Bronchial epithelial cell (primary cell): Measurements from ENCODE around the gene KLRG1. TPM values are rescaled to one million over a fixed set of nuclear protein-coding genes. Genes with fewer than 3 reads are reported as not detected.

ENCODE experiments used
- DNase-seq: peaks from one replicate; pipeline ENCODE4 v3.0.0-alpha.2; 2010; ENCODE audit warnings: low read depth
- FAIRE-seq: peaks from 2 replicates; lab custom pipeline; 2011; peaks lifted over from hg19 to GRCh38; lab: Jason Lieb, UNC
- H3K27me3 ChIP-seq: 2 replicates; pipeline ENCODE4 v1.5.1; 2011; ENCODE audit warnings: low read length; ENCODE audit not compliant: control insufficient read depth, insufficient read depth
- H3K36me3 ChIP-seq: 2 replicates; pipeline ENCODE4 v1.5.1; 2011; ENCODE audit warnings: low read length; ENCODE audit not compliant: control insufficient read depth, insufficient read depth
- H3K4me3 ChIP-seq: 2 replicates; pipeline ENCODE4 v1.5.1; 2011; ENCODE audit warnings: mild to moderate bottlenecking, low read depth, low read length, control low read depth
- CTCF ChIP-seq: IDR thresholded peaks from 2 replicates; pipeline ENCODE4 v1.5.1; 2011; ENCODE audit warnings: mild to moderate bottlenecking, moderate library complexity, low read length, control low read depth, inconsistent platforms; ENCODE audit not compliant: insufficient read depth, severe bottlenecking
- total RNA-seq: library from RNA; depleted of rRNA; stranded (reverse); fragments of >200 nt; gene quantifications from 2 replicates; pipeline ENCODE4 v1.2.1, GENCODE V29; 2014

Gene KLRG1
- total RNA-seq: under 0.01 TPM in 1 of 2 replicates, not detected in the other

GRCh38 chr12:8989413-8989812 is at the start of gene KLRG1:
Gene KLRG1 (plus strand): TSS chr12:8989546. CDS start chr12:8989636, 90 bp downstream.
- FAIRE-seq: no peak
- Histone ChIP-seq H3K27me3 (no peaks in the 10 kb centered on the region), H3K4me3 (no peak within 1 kb of the TSS), H3K36me3 (no peaks in the 10 kb centered on the region)
- no peak for DNase-seq
- no peak for TF ChIP-seq CTCF

DNA sequence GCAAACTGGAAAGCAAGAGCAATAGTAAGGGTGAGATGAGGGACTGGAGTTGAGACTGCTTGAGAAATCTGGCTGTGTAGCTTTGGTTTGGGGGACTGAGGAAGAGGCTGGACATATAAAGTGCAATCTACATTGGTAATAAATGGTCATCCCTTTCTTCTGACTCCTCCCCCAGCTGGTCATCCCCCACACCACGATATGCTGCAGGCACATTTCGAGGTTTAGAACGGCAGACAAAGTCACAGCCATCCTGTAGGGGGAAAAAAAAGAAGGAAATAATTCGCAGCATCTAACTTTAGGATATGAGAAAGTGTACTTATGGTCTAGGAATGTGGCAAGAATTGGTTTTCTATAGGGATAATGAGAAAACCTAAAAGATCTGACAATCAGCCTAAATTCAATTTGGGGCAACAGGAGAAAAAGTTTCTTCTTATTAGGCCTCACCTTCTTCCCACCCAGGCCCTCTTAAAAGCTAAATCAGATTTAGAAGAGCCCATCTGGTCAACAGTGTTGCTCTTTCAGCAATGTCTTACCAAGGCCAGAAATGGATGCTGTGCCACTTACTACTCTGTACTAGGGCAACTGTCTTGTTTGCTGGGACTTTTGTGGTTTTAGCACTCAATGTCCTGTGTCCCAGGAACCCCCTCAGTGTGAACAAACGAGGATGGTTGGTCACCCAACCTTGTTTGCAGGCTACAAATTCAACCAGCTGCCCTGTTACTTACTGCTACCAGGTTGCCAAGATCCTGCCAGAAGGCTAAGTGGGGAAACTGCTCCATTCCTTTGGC is 47.5 kb upstream of the KLRG1 start:
- FAIRE-seq (no peak), DNase-seq (no peak)
- Histone ChIP-seq H3K27me3 (no peaks in the 10 kb centered on the region), H3K4me3 (no peak overlapping the region), H3K36me3 (peaks cover 16% of the 10 kb centered on the region)
- TF ChIP-seq CTCF: no peak

DNA sequence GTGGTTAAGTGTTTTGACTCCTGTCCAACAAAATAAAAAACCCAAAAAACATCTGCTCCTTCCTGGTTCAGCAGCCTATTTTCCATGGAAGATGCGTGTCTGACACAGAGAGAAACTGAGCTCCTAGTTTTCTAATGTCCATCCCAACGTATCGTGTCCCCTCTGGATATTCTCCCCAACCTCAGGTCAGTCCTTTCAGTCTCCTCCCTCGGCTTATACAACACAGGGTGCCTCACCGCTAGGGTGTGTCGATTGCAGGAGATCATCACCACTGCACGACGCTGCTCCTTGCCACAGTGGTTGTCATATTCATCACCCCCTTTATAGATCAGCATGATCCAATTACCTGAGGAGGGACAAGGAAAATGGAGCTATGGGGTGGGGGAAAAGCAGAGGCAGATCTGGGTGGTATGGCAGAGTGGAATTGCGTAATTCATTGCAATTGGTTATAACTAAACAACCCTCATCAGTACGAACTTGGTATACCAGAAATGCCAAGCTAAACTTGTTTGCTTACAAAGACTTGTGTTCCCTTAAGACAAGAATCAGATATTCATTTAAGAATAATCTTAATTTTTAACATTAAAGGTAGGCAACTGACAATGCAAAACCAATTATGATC is 45.7 kb upstream of the KLRG1 start:
- Histone ChIP-seq H3K36me3 (peaks cover 16% of the 10 kb centered on the region), H3K4me3 (no peak overlapping the region), H3K27me3 (no peaks in the 10 kb centered on the region)
- DNase-seq (no peak), FAIRE-seq (no peak)
- no peak for TF ChIP-seq CTCF

DNA sequence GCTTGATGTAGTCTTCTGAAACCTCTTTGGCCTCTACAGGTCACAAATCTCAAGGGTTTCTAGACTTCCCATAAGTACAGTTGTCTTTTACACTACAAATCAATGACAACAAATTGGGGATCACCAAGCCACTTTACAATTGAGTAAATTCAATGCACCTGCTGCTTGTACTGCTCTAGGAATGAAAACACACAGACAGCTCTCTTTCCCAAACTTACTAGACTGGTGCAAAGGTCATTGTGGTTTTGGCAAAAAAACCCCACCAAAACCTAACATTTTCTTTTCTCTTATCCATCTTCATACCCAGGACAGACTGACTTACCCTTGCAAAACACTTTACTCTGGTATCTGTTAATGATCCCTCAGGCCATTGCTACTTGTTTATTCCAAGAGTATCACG is 42.6 kb upstream of the KLRG1 start:
- Histone ChIP-seq H3K27me3 (no peaks in the 10 kb centered on the region), H3K36me3 (peaks cover 13% of the 10 kb centered on the region), H3K4me3 (no peak overlapping the region)
- no peak for TF ChIP-seq CTCF
- no peak for DNase-seq
- no peak for FAIRE-seq

GRCh38 chr12:8947737-8948136 is 41.6 kb upstream of the KLRG1 start:
- FAIRE-seq: no peak
- Histone ChIP-seq H3K27me3 (no peaks in the 10 kb centered on the region), H3K4me3 (no peak overlapping the region), H3K36me3 (peaks cover 8% of the 10 kb centered on the region)
- DNase-seq: no peak
- TF ChIP-seq CTCF: no peak
